ENCODE results near the gene MTCP1. TPM values are rescaled to one million over a fixed set of nuclear protein-coding genes. Genes with fewer than 3 reads are reported as not detected.

The MTCP1 gene
- total and polyA plus RNA-seq, 2 donors from 2014 or later, result 21.5 to 23.8 TPM

- no peak within 1 kb of the TSS for H3K27ac ChIP-seq (ENCODE audit: low read depth in 2 of 2, low read length in 2 of 2)
- H3K4me3 ChIP-seq (ENCODE audit: low read length in 3 of 3), result peak within 1 kb of the TSS in 1 of 3 donors; percentile 32
Observed at GRCh38 chrX:155022585-155022984, 48.4 kb downstream of the MTCP1 start, which contains the start of gene F8. Gene F8 (minus strand): TSS chrX:155022723. CDS start chrX:155022552, 171 bp downstream.

GRCh38 chrX:155020591-155020990, 50.3 kb downstream of the MTCP1 start:
- no peaks in the 10 kb centered on the region for H3K4me1 ChIP-seq (ENCODE audit: control insufficient read depth in 2 of 3, insufficient read depth in 2 of 3, low read depth in 1 of 3, low read length in 3 of 3)
- no peak overlapping the region for H3K27ac ChIP-seq (ENCODE audit: low read depth in 2 of 2, low read length in 2 of 2)
- no peak overlapping the region for H3K4me3 ChIP-seq (ENCODE audit: low read length in 3 of 3)
- DNase-seq (no peak), FAIRE-seq (peak; percentile 77)
- no peak for TF ChIP-seq CTCF (IDR thresholded peaks at IDR 0.05; ENCODE audit: borderline replicate concordance, extremely low read depth, insufficient read depth)
- no peaks in the 10 kb centered on the region for H3K27me3 ChIP-seq (ENCODE audit: control insufficient read depth, insufficient read depth, low read length)
- H3K9ac ChIP-seq (ENCODE audit: low read length in 3 of 3), result no peak overlapping the region
- intact Hi-C loops (cut with DNase I), result no loop called here
- no peaks in the 10 kb centered on the region for H3K36me3 ChIP-seq (ENCODE audit: control insufficient read depth in 2 of 3, insufficient read depth in 3 of 3, low read length in 3 of 3)
- H3K9me3 ChIP-seq (ENCODE audit: control insufficient read depth in 2 of 3, insufficient read depth in 1 of 3, low read length in 3 of 3), result no peaks in the 10 kb centered on the region

More at GRCh38 chrX:155022585-155022984, 48.4 kb downstream of the MTCP1 start, which contains the start of gene F8:
- Histone ChIP-seq H3K36me3 (ENCODE audit: control insufficient read depth in 2 of 3, insufficient read depth in 3 of 3, low read length in 3 of 3) (no peaks in the 10 kb centered on the region), H3K9ac (ENCODE audit: low read length in 3 of 3) (no peak within 1 kb of the TSS), H3K9me3 (ENCODE audit: control insufficient read depth in 2 of 3, insufficient read depth in 1 of 3, low read length in 3 of 3) (no peaks in the 10 kb centered on the region), H3K4me1 (ENCODE audit: control insufficient read depth in 2 of 3, insufficient read depth in 2 of 3, low read depth in 1 of 3, low read length in 3 of 3) (no peaks in the 10 kb centered on the region), H3K27me3 (ENCODE audit: control insufficient read depth, insufficient read depth, low read length) (no peaks in the 10 kb centered on the region)
- intact Hi-C loops (cut with DNase I), result no loop called here
- FAIRE-seq (no peak), DNase-seq (no peak)
- TF ChIP-seq CTCF (IDR thresholded peaks at IDR 0.05; ENCODE audit: borderline replicate concordance, extremely low read depth, insufficient read depth), result no peak

Other genes with a start within 250 kb of the MTCP1 start
- gene SMIM9, start 236.5 kb downstream of the MTCP1 start, total RNA-seq, result not detected
- gene SMIM9, start 236.5 kb downstream of the MTCP1 start, polyA plus RNA-seq (ENCODE audit: insufficient read depth, low read depth, low replicate concordance), result not detected
- gene F8A1, start 184.8 kb downstream of the MTCP1 start, total RNA-seq, result 44.8 TPM
- 51.9 TPM for gene F8A1, start 184.8 kb downstream of the MTCP1 start, polyA plus RNA-seq (ENCODE audit: insufficient read depth, low read depth, low replicate concordance)
- gene F8, start 48.4 kb downstream of the MTCP1 start, total RNA-seq, result 41.3 TPM
- 15.1 TPM for gene F8, start 48.4 kb downstream of the MTCP1 start, polyA plus RNA-seq (ENCODE audit: insufficient read depth, low read depth, low replicate concordance)
- 98.2 TPM for gene FUNDC2, start 44.3 kb downstream of the MTCP1 start, total RNA-seq
- 239 TPM for gene FUNDC2, start 44.3 kb downstream of the MTCP1 start, polyA plus RNA-seq (ENCODE audit: insufficient read depth, low read depth, low replicate concordance)
- 6.6 TPM for gene CMC4, start within 50 bp of the MTCP1 start, total RNA-seq
- 26.2 TPM for gene CMC4, start within 50 bp of the MTCP1 start, polyA plus RNA-seq (ENCODE audit: insufficient read depth, low read depth, low replicate concordance)
- 23.0 TPM for gene BRCC3, start 372 bp upstream of the MTCP1 start, total RNA-seq
- gene BRCC3, start 372 bp upstream of the MTCP1 start, polyA plus RNA-seq (ENCODE audit: insufficient read depth, low read depth, low replicate concordance), result 14.4 TPM
- gene VBP1, start 145.3 kb upstream of the MTCP1 start, total RNA-seq, result 38.4 TPM
- gene VBP1, start 145.3 kb upstream of the MTCP1 start, polyA plus RNA-seq (ENCODE audit: insufficient read depth, low read depth, low replicate concordance), result 53.8 TPM
- gene RAB39B, start 193.4 kb upstream of the MTCP1 start, total RNA-seq, result 1.2 TPM
- 1.8 TPM for gene RAB39B, start 193.4 kb upstream of the MTCP1 start, polyA plus RNA-seq (ENCODE audit: insufficient read depth, low read depth, low replicate concordance)

Measured in kidney (tissue), 14 donors.